K562 (cell line): ENCODE measurements around the gene F2RL1. TPM values are rescaled to one million over a fixed set of nuclear protein-coding genes. Genes with fewer than 3 reads are reported as not detected.

Experiments
- ESRRA ChIP-seq: fragments of 450-650 bp; IDR thresholded peaks from 2 replicates; pipeline ENCODE4 v1.6.1; 2014; ENCODE audit warnings: low read depth, mild to moderate bottlenecking, moderate library complexity, borderline replicate concordance
- GTF2E2 ChIP-seq: fragments of 200-800 bp; sonication (Bioruptor generic); IDR thresholded peaks from 2 replicates; pipeline ENCODE4 v1.6.1; 2016; ENCODE audit warnings: missing genetic modification characterization, missing compliant biosample characterization
- MAFG ChIP-seq: fragments of 450-650 bp; conservative IDR thresholded peaks from 2 replicates; pipeline ENCODE4 v1.6.1; 2016; ENCODE audit warnings: missing genetic modification characterization, missing compliant biosample characterization
- NCOA1 ChIP-seq: fragments of 450-650 bp; IDR thresholded peaks from 2 replicates; pipeline ENCODE4 v1.6.1; 2016; ENCODE audit warnings: low read depth
- NCOA2 ChIP-seq, 2 experiments: fragments of 450-650 bp; IDR thresholded peaks; 2 replicates each; pipeline ENCODE4 v1.6.1; 2018; ENCODE audit warnings: mild to moderate bottlenecking in 2 of 2, moderate library complexity in 1 of 2; ENCODE audit not compliant: partially characterized antibody in 2 of 2
- OTX1 ChIP-seq: fragments of 450-650 bp; formaldehyde crosslinking; IDR thresholded peaks from 2 replicates; pipeline ENCODE4 v1.4.0; 2022; ENCODE audit warnings: mild to moderate bottlenecking
- PBX2 ChIP-seq, 2 experiments: IDR thresholded peaks in 1 of 2; conservative IDR thresholded peaks in 1 of 2; 2 replicates each; pipeline ENCODE4 v1.6.1; 2016; ENCODE audit warnings: low read depth in 2 of 2, mild to moderate bottlenecking in 1 of 2, missing compliant biosample characterization in 1 of 2, missing genetic modification characterization in 1 of 2, moderate library complexity in 1 of 2
- SIN3A ChIP-seq, 2 experiments: fragments of 150-350 bp in 1 of 2; IDR thresholded peaks; 2 replicates each; pipeline ENCODE4 v1.6.1; 2011 to 2016; ENCODE audit warnings: borderline replicate concordance in 2 of 2, low read depth in 2 of 2, low read length in 2 of 2, mild to moderate bottlenecking in 2 of 2, moderate library complexity in 2 of 2; ENCODE audit not compliant: control insufficient read depth in 1 of 2
- VEZF1 ChIP-seq: fragments of 200-800 bp; sonication (Bioruptor generic); IDR thresholded peaks from 2 replicates; pipeline ENCODE4 v1.6.1; 2017; ENCODE audit warnings: missing genetic modification characterization, missing compliant biosample characterization
- ZNF316 ChIP-seq: fragments of 450-650 bp; IDR thresholded peaks from 2 replicates; pipeline ENCODE4 v1.6.1; 2016
- polyA plus RNA-seq, 8 experiments: library from polyadenylated mRNA; depleted of rRNA in 4 of 8; stranded (reverse) in 5 of 8; unstranded in 3 of 8; fragments of >200 nt; fragmentation: Nextera tagmentation in 2 of 8; fragmentation: Illumina TruSeq in 1 of 8; extraction: Ambion mirVana in 2 of 8; extraction: Trizol in 1 of 8; gene quantifications; 2 replicates each; pipeline versions ENCODE4 v1.2.1 to v1.2.3, GENCODE V29; 2011 to 2014; ENCODE audit warnings: inconsistent platforms in 1 of 8, missing spikeins in 1 of 8
- total RNA-seq, 7 experiments: library from RNA; depleted of rRNA in 6 of 7; stranded (reverse); fragments of >200 nt in 6 of 7; fragmentation: Illumina TruSeq in 2 of 7; extraction: Trizol in 2 of 7; gene quantifications; 2 replicates each; pipeline versions ENCODE4 v1.2.1 to v1.2.3, GENCODE V29; 2011 to 2021; ENCODE audit warnings: low replicate concordance in 1 of 7
- TF ChIP-seq, protein P1 (sequence below): fragments of 450-650 bp; conservative IDR thresholded peaks from 2 replicates; pipeline ENCODE4 v1.6.1; 2016; ENCODE audit warnings: missing genetic modification characterization, low read depth, mild to moderate bottlenecking, missing compliant biosample characterization, moderate library complexity

F2RL1 gene
- total and polyA plus RNA-seq, 9 of the 15 experiments (the other 6 are each of a cell fraction or from before 2014, with no cell fraction given): 0.03 to 0.50 (median 0.27) TPM; not detected in 6

DNA sequence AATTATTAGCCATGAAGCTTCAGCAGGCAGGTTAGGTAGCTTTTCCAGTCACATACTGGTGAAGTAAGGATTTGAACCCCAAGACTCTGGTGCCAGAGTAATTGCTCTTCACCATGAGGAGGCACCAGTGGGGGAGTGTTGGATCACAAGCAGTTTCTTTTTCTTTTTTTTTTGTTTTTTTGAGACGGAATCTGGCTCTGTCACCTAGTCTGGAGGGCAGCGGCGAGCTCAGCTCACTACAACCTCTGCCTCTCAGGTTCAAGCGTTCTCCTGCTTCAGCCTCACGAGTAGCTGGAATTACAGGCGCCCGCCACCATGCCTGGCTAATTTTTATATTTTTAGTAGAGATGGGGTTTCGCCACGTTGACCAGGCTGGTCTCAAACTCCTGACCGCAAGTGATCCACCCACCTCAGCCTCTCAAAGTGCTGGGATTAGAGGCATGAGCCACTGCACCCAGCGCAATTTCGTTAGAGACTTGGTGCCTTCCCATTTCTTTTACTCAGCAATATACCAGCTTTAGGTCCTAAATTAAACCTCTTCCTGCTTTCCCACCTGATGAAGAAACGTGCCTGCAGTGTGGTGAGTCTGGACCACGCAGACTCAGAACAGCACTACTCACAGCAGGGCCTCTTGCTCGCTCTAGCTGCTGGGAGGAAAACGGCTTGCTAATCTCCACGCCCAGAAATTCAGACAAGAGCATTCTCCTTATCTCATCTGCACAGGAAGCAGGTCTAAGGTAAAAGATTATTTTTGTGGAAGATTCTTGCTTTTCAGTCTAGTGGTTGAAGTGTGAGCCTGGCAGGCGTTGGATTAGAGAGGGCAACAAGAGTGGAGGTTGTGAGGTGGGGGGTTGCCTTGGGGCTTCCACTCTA is 30.8 kb downstream of the F2RL1 start, which contains the start of gene S100Z (continued):
- TF ChIP-seq GTF2E2 (tag): no peak
- no peak for TF ChIP-seq SIN3A (IDR thresholded peaks at IDR 0.05; ENCODE audit: borderline replicate concordance in 2 of 2, control insufficient read depth in 1 of 2, low read depth in 2 of 2, low read length in 2 of 2)
- peak; percentile 59 for TF ChIP-seq VEZF1 (CRISPR knock-in tag)
- no peak for TF ChIP-seq OTX1 (CRISPR knock-in tag)
- TF ChIP-seq PBX2 (CRISPR knock-in tag; IDR thresholded peaks at IDR 0.05; ENCODE audit: low read depth): no peak
- TF ChIP-seq PBX2 (tag; conservative IDR thresholded peaks at IDR 0.05; ENCODE audit: low read depth): no peak
- TF ChIP-seq, protein P1, sequence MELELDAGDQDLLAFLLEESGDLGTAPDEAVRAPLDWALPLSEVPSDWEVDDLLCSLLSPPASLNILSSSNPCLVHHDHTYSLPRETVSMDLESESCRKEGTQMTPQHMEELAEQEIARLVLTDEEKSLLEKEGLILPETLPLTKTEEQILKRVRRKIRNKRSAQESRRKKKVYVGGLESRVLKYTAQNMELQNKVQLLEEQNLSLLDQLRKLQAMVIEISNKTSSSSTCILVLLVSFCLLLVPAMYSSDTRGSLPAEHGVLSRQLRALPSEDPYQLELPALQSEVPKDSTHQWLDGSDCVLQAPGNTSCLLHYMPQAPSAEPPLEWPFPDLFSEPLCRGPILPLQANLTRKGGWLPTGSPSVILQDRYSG: no peak
- TF ChIP-seq MAFG: no peak
- peak; percentile 83 for TF ChIP-seq NCOA1
- peak; percentile 74 for TF ChIP-seq ZNF316
- no peak for TF ChIP-seq ESRRA
- no peak for TF ChIP-seq NCOA2 (IDR thresholded peaks at IDR 0.05; ENCODE audit: partially characterized antibody in 2 of 2)
